ENCODE measurements around the gene RUNX2.

RUNX2 gene

GRCh38 chr6:45705137-45705855, 377.2 kb downstream of the RUNX2 start:
- no peak for DNase-seq (ENCODE audit: low read depth)

GRCh38 chr6:45706319-45706718, 378.2 kb downstream of the RUNX2 start:
- no peak for DNase-seq (ENCODE audit: low read depth)

GRCh38 chr6:45707176-45707575, 379.0 kb downstream of the RUNX2 start:
- no peak for DNase-seq (ENCODE audit: low read depth)

- DNase-seq (ENCODE audit: low read depth) = no peak
Measured at GRCh38 chr6:45709781-45710220, 381.7 kb downstream of the RUNX2 start.

- DNase-seq (ENCODE audit: low read depth) = no peak
Measured at GRCh38 chr6:45710304-45710821, 382.2 kb downstream of the RUNX2 start.

GRCh38 chr6:45712076-45712475, 383.9 kb downstream of the RUNX2 start:
- no peak for DNase-seq (ENCODE audit: low read depth)

GRCh38 chr6:45712786-45713185, 384.7 kb downstream of the RUNX2 start:
- DNase-seq (ENCODE audit: low read depth) = no peak
